Measurements from ENCODE around the gene CMTM1. TPM values are rescaled to one million over a fixed set of nuclear protein-coding genes. Genes with fewer than 3 reads are reported as not detected.
"Not testable (repeated sequence)": the region's sequence is repeated elsewhere in the genome, so short reads cannot be mapped to it uniquely, and the experiment has no call there.

The CMTM1 gene
- total RNA-seq, 1 experiment from 2014 or later, result 1.5 TPM

DNA sequence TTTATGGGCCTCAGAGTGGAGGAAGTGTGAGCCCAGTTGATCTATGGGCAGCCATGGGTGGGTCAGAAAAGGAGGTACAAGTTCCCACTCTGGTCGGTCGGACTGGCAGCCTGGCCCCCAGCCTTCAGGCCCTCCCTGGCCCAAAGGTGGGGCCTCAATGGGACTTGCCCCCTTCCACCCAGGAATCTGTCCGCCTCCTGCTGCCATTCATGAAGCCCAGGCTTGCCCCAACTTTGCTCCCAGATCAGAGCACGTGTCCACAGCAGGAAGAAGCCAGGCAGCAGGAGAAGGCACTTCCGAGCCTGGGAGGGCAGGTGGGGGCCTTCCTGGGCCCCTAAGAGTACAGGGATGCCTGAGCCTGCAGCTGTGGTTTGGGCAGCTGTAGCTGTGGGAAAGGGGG, 35.2 kb downstream of the CMTM1 start:
- in situ Hi-C loops (cut with HindIII; ENCODE audit: low pct_unique_long_range_greater_than_20kb, low sequenced_read_pairs), result no loop called here
- DNase-seq (ENCODE audit: low read depth), result no peak

DNA sequence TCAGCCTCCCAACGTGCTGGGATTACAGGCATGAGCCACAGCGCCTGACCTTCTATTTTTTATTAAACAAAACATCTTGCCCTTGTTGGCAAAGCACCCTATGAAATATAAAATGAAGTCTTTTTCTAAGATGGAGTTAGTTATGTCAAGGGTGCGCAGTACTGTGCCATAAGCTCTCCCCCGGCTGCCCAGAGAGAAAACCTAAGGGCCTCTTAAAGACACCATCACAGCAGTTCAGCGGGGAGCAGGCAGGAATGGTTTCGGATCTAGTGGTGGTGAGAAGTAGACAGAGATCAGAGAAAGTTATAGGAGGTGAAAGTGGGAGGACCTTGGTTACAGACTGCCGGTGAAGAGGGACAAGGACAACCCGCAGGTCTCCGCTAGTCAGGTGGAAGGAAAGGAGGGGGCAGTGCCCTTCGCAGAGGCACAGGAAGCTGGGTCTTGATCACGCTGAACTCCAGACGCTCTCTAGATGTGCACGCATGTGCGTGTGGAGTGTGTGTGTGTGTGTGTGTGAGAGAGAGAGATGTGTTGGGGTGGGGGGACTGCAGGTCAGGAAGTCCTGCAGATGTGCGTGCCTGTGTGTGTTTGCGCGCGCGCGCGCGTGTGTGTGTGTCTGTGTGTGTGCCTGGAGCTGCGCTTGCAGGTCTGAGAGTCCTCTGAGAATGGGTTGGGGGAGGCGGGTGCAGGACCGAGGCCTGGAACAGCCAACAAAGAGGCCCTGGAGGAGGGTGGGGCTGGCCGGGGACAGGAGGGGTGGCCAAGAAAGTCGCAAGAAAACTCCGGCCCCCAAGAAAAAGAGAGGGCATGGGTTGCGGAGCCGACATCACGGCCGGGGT, 37.5 kb downstream of the CMTM1 start:
- in situ Hi-C loops (cut with HindIII; ENCODE audit: low pct_unique_long_range_greater_than_20kb, low sequenced_read_pairs), result no loop called here
- peak; percentile 78 for DNase-seq (ENCODE audit: low read depth)

DNA sequence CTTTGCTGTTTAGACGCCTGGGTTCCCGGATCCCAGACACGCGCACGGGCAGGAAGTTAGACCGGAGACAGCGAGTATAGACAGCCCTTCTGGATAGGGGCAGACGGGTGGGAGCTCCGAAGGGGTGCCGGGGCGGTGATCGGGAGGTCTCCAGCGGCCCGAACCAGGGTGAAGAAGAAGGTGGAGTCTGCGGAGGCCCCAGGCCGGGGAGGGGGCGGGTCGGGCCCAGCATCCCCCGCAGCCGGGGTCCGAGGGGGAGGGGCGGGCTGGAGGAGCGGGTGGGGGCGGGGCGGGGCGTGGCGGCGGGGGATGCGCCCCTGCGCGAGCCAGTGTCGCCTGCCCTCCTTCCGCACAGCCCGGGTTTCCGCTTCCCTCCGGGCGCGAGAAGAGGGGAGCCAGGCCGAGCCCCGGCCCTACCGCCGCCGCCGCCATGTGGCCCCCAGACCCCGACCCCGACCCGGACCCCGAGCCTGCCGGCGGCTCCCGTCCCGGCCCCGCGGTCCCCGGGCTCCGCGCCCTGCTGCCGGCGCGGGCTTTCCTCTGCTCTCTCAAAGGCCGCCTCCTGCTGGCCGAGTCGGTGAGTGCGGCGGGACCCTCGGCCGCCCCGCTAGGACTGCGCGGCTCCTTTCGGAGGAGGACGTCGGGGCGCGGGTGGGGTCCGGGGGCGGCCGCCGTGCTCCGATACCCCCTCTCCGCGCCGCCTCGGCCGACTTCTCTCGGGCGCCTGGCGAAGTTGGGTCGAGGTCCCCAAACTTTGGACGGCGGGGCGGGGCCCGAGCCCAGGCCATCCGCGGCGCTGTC, 38.3 kb downstream of the CMTM1 start, which contains the start of gene CMTM3:
Gene CMTM3 (plus strand): TSS at position 329 of the 801 bp plus-strand sequence. CDS start 102 bp downstream, at position 431.
- in situ Hi-C loops (cut with HindIII; ENCODE audit: low pct_unique_long_range_greater_than_20kb, low sequenced_read_pairs), result no loop called here
- DNase-seq (ENCODE audit: low read depth), result peak; percentile 66

GRCh38 chr16:66605177-66605978, 39.1 kb downstream of the CMTM1 start:
- in situ Hi-C loops (cut with HindIII; ENCODE audit: low pct_unique_long_range_greater_than_20kb, low sequenced_read_pairs), result no loop called here
- peak; percentile 49 for DNase-seq (ENCODE audit: low read depth)

DNA sequence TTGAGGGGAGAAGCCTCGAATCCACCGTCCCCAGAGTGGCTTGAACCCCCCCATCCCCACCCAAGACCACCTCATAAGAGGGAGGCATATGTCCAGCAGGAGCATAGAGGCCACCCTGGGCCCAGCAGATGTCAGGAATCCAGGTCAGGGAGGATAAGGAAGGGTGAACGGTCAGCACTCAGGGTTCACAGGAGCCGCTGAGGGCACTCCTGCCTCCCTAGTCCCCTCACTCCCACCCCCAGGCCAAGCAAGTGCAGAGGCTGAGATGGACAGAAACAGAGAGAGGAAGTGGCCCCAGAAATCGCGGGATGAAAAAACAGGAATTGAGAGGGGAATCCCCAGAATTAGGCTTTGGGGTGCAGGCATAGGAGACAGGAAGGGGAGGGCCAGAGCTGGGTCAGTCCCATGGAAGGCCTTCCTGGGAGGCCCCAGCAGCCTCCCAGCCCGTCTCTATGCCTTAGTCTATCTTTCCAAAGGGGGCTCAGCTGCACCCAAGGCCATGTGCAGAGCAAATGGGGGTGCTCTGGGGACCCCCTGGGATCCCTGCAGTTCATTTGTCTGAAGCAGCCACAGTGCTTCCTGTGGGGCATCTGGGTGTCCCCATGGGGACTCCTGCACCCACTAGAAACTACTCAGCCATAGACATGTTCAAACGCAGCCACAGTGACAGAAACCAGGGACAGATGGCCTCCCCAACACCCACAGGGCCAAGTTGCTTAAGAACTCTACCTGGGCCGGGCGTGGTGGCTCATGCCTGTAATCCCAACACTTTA, 39.9 kb downstream of the CMTM1 start:
- in situ Hi-C loops (cut with HindIII; ENCODE audit: low pct_unique_long_range_greater_than_20kb, low sequenced_read_pairs), result no loop called here
- no peak for DNase-seq (ENCODE audit: low read depth)

DNA sequence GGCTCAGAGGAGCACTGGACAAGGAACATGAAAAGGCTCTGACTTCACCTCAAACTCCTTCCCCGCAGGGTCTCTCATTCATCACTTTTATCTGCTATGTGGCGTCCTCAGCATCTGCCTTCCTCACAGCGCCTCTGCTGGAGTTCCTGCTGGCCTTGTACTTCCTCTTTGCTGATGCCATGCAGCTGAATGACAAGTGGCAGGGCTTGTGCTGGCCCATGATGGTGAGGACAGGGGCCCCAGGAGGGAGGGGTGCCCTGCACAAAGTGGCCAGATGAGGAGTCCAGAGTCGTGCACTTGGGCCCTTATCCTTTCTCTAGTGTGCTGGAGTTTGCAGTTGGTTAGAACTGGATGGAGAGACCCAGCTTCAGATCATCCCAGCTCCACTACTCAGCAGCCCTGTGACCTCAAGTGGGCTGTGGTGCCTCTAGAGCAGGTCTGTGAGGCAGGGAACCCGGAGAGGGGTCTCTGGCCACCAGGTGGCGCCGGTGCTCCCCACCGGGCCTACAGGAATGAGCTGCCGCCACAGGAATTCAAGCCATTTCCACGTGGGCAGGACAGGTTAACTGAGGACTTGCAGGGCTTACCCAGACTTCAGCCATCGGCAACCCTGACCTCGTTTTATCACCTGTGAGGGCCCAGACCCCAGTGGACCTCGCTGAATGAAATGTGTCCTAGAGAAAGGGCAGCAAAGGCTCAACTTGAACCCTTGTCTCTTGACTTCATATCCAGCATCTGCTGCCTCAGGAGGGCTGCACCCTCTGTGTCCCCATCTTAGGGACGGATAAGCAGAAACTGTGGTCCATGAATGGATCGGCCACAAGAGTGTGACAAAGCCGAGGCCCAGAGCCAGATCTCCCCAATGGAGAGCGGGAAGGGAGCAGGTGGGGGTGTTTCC, 42.3 kb downstream of the CMTM1 start:
- in situ Hi-C loops (cut with HindIII; ENCODE audit: low pct_unique_long_range_greater_than_20kb, low sequenced_read_pairs), result no loop called here
- peak; percentile 81 for DNase-seq (ENCODE audit: low read depth)

GRCh38 chr16:66609139-66609510, 42.9 kb downstream of the CMTM1 start:
- no peak for DNase-seq (ENCODE audit: low read depth)
- in situ Hi-C loops (cut with HindIII; ENCODE audit: low pct_unique_long_range_greater_than_20kb, low sequenced_read_pairs), result no loop called here

DNA sequence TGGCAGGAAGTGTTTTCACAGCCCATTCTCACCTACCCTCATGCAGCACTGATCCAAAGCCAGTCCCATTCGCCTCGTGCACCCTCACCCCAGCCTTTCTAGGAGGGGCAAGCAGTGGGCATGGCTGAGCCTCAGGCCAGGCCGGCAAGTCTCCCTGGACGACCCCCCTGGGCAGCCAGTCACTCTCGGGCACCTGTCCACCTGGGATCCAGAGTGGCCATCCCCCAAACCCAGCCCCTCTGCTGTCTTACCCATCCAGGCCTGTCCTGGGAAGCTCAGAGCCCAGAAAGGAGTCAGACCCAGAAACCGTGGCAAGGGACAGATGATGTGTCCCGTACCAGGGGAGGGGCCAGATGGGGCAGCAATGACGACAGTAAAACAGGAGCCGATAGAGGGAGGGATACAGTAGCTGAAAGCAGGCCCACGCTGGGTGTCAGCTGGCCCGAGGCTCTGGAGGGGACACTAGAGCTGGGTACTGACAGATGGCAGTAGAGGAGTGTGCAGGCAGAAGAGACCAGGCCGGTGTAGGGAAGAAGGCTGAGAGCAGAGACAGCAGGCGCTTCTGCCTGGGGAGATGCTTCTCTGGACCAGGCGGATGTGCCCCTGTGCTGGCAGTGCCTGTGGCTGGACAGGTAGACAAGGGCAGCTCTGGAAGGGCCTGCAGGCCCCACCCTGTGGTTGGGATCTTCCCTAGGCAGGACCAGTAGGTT, 44.0 kb downstream of the CMTM1 start:
- DNase-seq (ENCODE audit: low read depth), result no peak
- in situ Hi-C loops (cut with HindIII; ENCODE audit: low pct_unique_long_range_greater_than_20kb, low sequenced_read_pairs), result no loop called here

DNA sequence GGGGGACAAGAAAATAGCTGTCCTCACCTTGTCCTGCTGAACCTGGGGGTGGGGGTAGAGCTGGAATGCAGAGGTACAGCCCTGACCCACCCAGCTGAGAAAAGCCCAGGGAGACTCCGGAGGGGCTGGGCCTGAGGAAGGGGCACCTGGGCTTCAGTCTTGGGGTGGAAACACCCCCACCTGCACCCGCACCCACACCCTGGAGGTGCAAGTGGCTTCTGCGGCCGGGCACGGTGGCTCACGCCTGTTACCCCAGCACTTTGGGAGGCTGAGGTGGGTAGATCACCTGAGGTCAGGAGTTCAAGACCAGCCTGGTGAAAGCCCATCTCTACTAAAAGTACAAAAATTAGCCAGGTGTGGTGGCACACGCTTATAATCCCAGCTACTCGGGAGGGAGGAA, 45.7 kb downstream of the CMTM1 start:
- in situ Hi-C loops (cut with HindIII; ENCODE audit: low pct_unique_long_range_greater_than_20kb, low sequenced_read_pairs); DNase-seq (ENCODE audit: low read depth): not testable (repeated sequence)

- in situ Hi-C loops (cut with HindIII; ENCODE audit: low pct_unique_long_range_greater_than_20kb, low sequenced_read_pairs), result no loop called here
- no peak for DNase-seq (ENCODE audit: low read depth)
Observed at GRCh38 chr16:66612422-66612821, 46.2 kb downstream of the CMTM1 start.

- DNase-seq (ENCODE audit: low read depth), result no peak
- in situ Hi-C loops (cut with HindIII; ENCODE audit: low pct_unique_long_range_greater_than_20kb, low sequenced_read_pairs), result no loop called here
Observed at GRCh38 chr16:66614161-66614802, 48.0 kb downstream of the CMTM1 start.

DNA sequence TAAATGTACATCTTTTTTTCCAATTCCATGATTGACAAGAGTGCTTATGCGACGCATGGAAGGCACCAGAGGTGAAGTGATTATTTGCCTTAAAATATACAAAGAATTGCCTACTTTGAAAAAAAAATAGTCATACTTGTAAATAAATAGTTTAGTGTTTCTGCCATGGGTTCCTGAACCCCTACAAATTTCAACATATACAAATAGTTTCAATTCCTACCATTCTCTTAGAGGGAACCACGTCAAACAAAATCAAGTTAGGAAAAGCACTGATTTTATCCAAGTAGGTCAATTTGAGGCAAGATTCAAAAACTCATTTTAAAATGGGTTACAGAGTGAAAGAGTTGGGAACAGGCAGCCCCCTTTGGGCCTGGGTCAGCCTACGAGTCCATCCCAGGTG, 49.9 kb downstream of the CMTM1 start:
- in situ Hi-C loops (cut with HindIII; ENCODE audit: low pct_unique_long_range_greater_than_20kb, low sequenced_read_pairs), result no loop called here
- DNase-seq (ENCODE audit: low read depth), result no peak

DNA sequence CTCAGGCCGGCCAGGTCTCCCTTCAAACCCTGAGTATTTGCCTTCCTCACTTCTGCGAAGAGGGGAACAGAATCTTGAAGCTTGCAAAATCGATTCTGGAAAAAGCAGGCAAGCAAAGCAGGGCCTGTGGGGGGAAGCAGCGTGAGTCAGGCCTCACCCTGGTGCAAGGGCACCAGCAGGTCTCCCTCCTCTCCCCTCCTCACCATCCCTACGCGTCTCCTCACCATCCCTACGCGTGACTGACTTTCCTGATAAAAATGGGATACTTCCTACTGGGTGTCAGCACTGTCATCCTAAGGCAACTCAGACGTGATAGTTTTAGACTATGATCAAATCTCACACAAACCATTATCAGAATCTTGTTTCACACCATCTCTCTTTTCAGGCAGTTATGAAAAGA, 50.4 kb downstream of the CMTM1 start:
- no peak for DNase-seq (ENCODE audit: low read depth)
- in situ Hi-C loops (cut with HindIII; ENCODE audit: low pct_unique_long_range_greater_than_20kb, low sequenced_read_pairs), result no loop called here

DNA sequence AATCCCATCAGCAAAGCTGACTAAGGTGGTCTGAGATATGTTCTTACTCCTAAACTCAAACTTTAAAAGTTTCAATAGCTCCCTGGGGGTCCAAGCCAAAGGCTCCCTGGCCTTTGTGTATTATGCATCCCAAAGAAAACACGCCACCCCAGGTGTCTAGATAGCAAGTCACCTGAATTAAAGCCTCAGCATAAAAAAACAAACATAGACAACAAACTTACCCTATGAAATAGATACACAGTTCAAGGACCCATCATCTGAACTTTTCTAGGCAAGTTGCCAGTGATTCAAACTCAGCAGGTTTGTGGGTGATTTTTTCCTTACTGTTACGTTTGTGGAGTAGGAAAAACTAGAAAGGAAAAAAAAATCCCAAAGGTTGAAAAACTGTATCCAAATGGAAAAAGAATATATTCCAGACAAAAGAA, 50.8 kb downstream of the CMTM1 start:
- no peak for DNase-seq (ENCODE audit: low read depth)
- in situ Hi-C loops (cut with HindIII; ENCODE audit: low pct_unique_long_range_greater_than_20kb, low sequenced_read_pairs), result no loop called here

DNA sequence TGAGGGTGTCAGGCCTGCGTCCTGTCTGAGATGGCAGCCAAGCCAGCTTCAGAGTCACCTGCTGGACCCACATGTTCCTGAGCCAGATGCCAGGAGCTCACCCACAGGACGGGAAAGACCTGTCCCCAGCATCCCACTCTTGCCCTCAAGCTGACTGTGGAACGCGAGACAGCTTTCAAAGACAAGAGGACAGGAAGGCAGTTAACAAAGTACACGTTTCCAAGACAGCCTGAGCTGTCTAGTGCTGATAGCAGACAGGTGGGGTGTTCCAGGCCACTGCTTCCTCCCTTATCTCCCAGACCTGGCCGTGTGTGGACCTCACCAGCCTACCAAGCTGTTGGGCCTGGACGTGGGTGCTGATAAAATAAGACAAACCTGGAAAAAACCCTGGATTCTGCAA, 51.5 kb downstream of the CMTM1 start:
- in situ Hi-C loops (cut with HindIII; ENCODE audit: low pct_unique_long_range_greater_than_20kb, low sequenced_read_pairs), result no loop called here
- DNase-seq (ENCODE audit: low read depth), result no peak

All from Caki2 (cell line).